ENCODE results near the gene STX16.
"Not testable (repeated sequence)": the region's sequence is repeated elsewhere in the genome, so short reads cannot be mapped to it uniquely, and the experiment has no call there.

Gene STX16

GRCh38 chr20:58712806-58713731, 62.0 kb downstream of the STX16 start:
- DNase-seq, result no peak

GRCh38 chr20:58713801-58714339, 62.8 kb downstream of the STX16 start:
- DNase-seq, result no peak

- DNase-seq, result no peak
Measured at GRCh38 chr20:58714340-58714922, 63.3 kb downstream of the STX16 start.

- DNase-seq, result no peak
Measured at GRCh38 chr20:58714923-58715351, 63.9 kb downstream of the STX16 start.

- DNase-seq, result no peak
Measured at GRCh38 chr20:58715391-58715800, 64.3 kb downstream of the STX16 start.

GRCh38 chr20:58715801-58716475, 64.9 kb downstream of the STX16 start:
- DNase-seq, result no peak

- DNase-seq, result no peak
Measured at GRCh38 chr20:58716476-58717277, 65.6 kb downstream of the STX16 start.

- DNase-seq, result no peak
Measured at GRCh38 chr20:58717278-58718091, 66.4 kb downstream of the STX16 start.

GRCh38 chr20:58718121-58718563, 67.1 kb downstream of the STX16 start:
- DNase-seq, result no peak

GRCh38 chr20:58718729-58719128, 67.6 kb downstream of the STX16 start:
- DNase-seq, result no peak

- DNase-seq, result no peak
Measured at GRCh38 chr20:58719258-58719657, 68.2 kb downstream of the STX16 start.

GRCh38 chr20:58719971-58720371, 68.9 kb downstream of the STX16 start:
- no peak for DNase-seq

GRCh38 chr20:58720890-58721289, 69.8 kb downstream of the STX16 start:
- DNase-seq, result no peak

- DNase-seq, result no peak
Measured at GRCh38 chr20:58721951-58722778, 71.1 kb downstream of the STX16 start.

GRCh38 chr20:58722877-58723627, 72.0 kb downstream of the STX16 start:
- DNase-seq, result no peak

- DNase-seq, result no peak
Measured at GRCh38 chr20:58723628-58723984, 72.5 kb downstream of the STX16 start.

- DNase-seq, result not testable (repeated sequence)
Measured at GRCh38 chr20:58726156-58726555, 75.1 kb downstream of the STX16 start.

All from stimulated activated naive CD4-positive, alpha-beta T cell treated with Interleukin-2 at 50 U/mL for 16 hours (primary cell).